SK-N-MC (cell line): ENCODE data around the gene NR1H3.

ENCODE experiments used
- EZH2 ChIP-seq: fragments of 200-600 bp; sonication (generic); IDR thresholded peaks from one replicate; pipeline ENCODE4 v1.6.1; 2017; ENCODE audit warnings: antibody characterized with exemption
- FOXP2 ChIP-seq: optimal IDR thresholded peaks from 2 replicates; pipeline ENCODE3; 2011; ENCODE audit warnings: mild to moderate bottlenecking, moderate library complexity; ENCODE audit not compliant: insufficient read depth; ENCODE audit errors: extremely low read length, control extremely low read depth
- POLR2AphosphoS5 ChIP-seq: IDR thresholded peaks from 2 replicates; pipeline ENCODE4 v1.6.1; 2012; ENCODE audit warnings: mild to moderate bottlenecking, low read depth, low read length, borderline replicate concordance

DNA sequence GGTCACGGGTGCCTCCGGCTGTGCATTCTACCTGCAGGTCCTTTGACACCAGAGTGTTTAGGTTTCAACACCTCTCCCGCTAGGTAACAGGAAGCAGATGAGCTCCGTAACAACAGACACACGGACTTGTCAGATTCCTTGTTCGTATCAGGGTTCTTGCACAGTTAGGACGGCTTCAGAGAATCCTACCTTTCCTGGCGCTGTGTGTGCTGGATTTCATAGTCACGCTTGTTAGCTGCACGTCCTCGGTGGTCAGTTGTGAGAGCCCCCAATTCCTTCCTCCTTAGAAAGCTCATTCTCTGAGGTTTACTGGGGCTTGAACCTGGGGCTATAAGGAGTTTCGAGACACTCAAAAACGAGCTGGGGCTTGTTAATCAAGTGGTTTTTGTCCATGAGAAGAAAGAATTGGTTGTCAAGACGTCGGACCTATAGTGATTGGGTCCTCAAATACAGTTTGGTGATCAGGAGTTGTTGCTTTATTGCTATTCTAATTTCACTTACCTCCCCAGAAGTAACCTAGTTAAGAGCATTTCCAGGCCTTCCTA lies 42.4 kb upstream of the NR1H3 start:
- no peak for TF ChIP-seq POLR2AphosphoS5
- no peak for TF ChIP-seq EZH2
- no peak for TF ChIP-seq FOXP2
